Activated T-cell treated with anti-CD3 and anti-CD28 coated beads, Interleukin-2, amount 50 U/mL, for 4 hours (primary cell): ENCODE results near the gene KMT2C. TPM values are rescaled to one million over a fixed set of nuclear protein-coding genes. Genes with fewer than 3 reads are reported as not detected.
A peak's percentile ranks its signal among the peaks of the same experiment; 100 is the strongest.

Experiments
- ATAC-seq, 2 donors: fragments of 200-7000 bp; cut with Tn5 transposase; one replicate each; pipeline ENCODE4 v1.10.0; 2021
- DNase-seq: peaks from one replicate; pipeline ENCODE4 v3.0.0-alpha.2; 2020
- H3K27me3 Mint-ChIP-seq: one replicate; pipeline ENCODE4 v1.8.0; 2021; ENCODE audit warnings: low read depth, mixed read lengths
- H3K36me3 Mint-ChIP-seq: one replicate; pipeline ENCODE4 v1.8.0; 2022; ENCODE audit warnings: mixed read lengths; ENCODE audit not compliant: insufficient read depth
- H3K4me1 Mint-ChIP-seq: one replicate; pipeline ENCODE4 v1.8.0; 2021; ENCODE audit warnings: low read depth, mixed read lengths
- H3K4me3 Mint-ChIP-seq: one replicate; pipeline ENCODE4 v1.8.0; 2021; ENCODE audit warnings: mild to moderate bottlenecking, moderate library complexity, mixed read lengths
- H3K9me3 Mint-ChIP-seq: one replicate; pipeline ENCODE4 v1.8.0; 2021; ENCODE audit warnings: mixed read lengths
- total RNA-seq, 3 donors: library from RNA; stranded (reverse); gene quantifications; one replicate each; pipeline ENCODE4 v1.2.1, GENCODE V29; 2021

KMT2C gene
- total RNA-seq, 3 donors from 2014 or later = 41.6 to 48.5 (median 41.6) TPM

DNA sequence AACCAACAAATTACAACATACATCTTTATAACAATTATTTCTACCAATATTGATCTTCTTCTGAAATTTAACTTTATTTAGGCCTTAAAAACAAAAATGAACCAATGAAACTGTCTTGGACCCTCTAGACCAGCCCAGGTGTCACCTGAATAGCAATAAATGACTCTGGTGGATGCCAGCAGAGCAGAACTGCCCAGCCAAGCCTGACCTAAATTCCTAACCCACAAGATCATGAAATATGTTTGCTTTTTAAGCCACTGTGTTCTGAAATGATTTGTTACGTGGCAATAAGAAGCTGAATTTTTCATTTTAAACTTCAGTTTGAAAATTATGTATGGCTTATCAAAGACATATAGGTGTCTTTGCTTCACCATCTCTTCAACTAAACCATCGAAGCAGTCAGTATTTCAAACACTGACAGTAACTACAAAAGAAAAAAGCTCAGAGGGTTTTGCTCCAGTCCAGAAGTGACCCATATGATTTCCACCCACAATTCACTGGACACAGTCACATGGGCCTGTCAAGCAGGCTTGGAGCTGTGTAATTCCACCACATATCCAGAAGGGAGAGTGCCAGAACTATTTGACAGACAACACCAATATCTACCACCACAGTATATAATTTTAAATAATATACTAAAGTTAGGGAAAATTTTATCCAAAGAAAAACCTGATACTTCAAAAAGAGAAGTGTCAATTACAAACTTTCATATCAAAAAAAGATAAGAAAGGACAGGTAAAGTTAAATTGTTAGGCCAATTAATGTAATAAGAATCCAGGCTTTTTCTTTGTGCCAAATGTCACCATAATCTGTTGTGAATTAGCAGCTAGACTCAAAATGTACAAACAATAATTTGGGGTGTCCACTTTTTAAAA, 94.5 kb downstream of the KMT2C start:
- Mint-ChIP-seq H3K4me1 (peaks cover 54% of the 10 kb centered on the region), H3K36me3 (peaks cover under 1% of the 10 kb centered on the region), H3K4me3 (no peak overlapping the region), H3K27me3 (no peaks in the 10 kb centered on the region), H3K9me3 (no peaks in the 10 kb centered on the region)
- ATAC-seq (no peak), DNase-seq (no peak)

DNA sequence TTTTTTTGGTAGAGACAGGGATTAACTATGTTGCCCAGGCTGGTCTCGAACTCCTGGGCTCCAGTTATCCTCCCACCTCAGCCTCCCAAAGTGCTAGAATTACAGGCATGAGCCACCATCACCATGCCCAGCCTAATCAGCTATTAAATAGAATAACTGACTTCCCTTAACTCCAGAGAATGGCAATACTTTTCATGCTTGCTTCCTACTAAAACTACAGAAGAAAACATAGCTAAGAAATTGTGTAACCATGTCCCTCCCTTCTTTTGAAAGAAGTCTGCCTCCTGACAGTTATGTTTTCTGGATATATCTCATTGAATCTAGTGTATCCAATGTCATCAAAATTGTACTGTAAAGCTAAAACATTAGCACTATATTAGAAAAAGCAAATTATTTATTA, 95.6 kb downstream of the KMT2C start:
- DNase-seq (no peak), ATAC-seq (no peak)
- H3K4me1 Mint-ChIP-seq = peaks cover 65% of the 10 kb centered on the region
- H3K36me3 Mint-ChIP-seq = no peaks in the 10 kb centered on the region
- no peak overlapping the region for H3K4me3 Mint-ChIP-seq
- no peaks in the 10 kb centered on the region for H3K9me3 Mint-ChIP-seq
- no peaks in the 10 kb centered on the region for H3K27me3 Mint-ChIP-seq

- no peaks in the 10 kb centered on the region for H3K9me3 Mint-ChIP-seq
- no peaks in the 10 kb centered on the region for H3K36me3 Mint-ChIP-seq
- peaks cover 62% of the 10 kb centered on the region for H3K4me1 Mint-ChIP-seq
- no peak overlapping the region for H3K4me3 Mint-ChIP-seq
- no peak for ATAC-seq
- H3K27me3 Mint-ChIP-seq = no peaks in the 10 kb centered on the region
- no peak for DNase-seq
Observed at GRCh38 chr7:152338561-152338960, 97.2 kb downstream of the KMT2C start.

DNA sequence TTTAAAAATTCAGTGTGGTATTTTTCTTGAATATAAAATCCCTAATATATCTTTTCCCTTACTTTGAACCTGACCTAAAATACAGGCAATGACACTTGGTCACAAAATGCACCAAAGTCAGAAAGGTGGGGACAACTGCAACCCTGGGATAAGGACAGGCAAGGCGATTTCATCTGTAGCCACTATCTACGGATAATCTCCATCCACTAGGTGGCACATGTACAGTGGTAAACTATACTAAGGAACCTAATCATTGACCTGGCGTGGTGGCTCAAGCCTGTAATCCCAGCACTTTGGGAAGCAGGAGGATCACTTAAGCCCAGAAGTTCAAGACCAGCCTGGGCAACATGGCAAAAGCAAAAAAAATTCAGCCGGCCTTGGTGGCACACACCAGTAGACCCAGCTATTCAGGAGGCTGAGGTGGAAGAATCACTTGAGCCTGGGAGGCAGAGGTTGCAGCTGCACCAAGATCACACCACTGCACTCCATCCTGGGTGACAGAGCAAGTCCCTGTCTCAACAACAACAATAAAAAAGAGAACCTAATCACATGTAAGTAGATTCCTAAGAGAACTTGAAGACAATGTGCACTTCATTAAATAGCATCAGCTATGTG, 98.9 kb downstream of the KMT2C start:
- H3K9me3 Mint-ChIP-seq = no peaks in the 10 kb centered on the region
- DNase-seq = no peak
- peaks cover 58% of the 10 kb centered on the region for H3K4me1 Mint-ChIP-seq
- no peaks in the 10 kb centered on the region for H3K36me3 Mint-ChIP-seq
- peak; percentile 62 to 65 for ATAC-seq
- H3K4me3 Mint-ChIP-seq = peak overlapping the region; percentile 75
- no peaks in the 10 kb centered on the region for H3K27me3 Mint-ChIP-seq

DNA sequence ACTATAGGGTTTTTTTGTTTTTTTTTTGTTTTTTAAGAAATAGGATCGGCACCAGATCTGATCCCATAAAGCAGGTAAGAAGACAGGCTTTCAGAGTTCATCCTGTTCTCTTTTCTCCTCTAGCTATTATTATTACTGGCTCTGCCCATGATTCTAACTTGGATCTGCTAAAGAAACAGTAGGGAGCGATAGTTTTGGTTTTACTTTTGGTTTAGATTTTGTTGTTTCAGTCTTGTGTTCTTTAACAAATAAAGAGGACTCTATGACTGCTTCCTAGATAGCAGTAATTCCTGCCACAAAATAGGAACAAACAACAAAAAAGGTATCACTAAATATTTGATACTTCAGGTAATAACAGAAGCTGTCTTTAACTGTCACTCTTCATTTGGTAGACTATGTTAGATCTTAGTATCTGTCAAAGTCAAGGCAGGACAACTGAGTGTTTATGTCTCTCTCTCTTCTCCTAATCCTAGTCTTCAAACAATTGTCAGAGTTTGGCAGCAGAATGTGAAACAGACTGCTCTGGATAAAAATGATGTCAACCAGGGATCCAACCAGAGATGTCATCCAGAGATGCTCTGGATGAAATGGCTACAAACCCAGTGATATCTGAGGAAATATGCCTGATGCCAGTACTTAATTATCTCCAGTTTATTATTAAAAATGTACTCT, 99.8 kb downstream of the KMT2C start:
- H3K36me3 Mint-ChIP-seq = no peaks in the 10 kb centered on the region
- peak overlapping the region; percentile 75 for H3K4me3 Mint-ChIP-seq
- H3K9me3 Mint-ChIP-seq = no peaks in the 10 kb centered on the region
- DNase-seq (no peak), ATAC-seq (peak; percentile 56 to 66)
- H3K4me1 Mint-ChIP-seq = peaks cover 53% of the 10 kb centered on the region
- H3K27me3 Mint-ChIP-seq = no peaks in the 10 kb centered on the region

- H3K27me3 Mint-ChIP-seq = no peaks in the 10 kb centered on the region
- H3K4me3 Mint-ChIP-seq = no peak overlapping the region
- ATAC-seq (no peak), DNase-seq (no peak)
- H3K9me3 Mint-ChIP-seq = no peaks in the 10 kb centered on the region
- H3K4me1 Mint-ChIP-seq = peaks cover 50% of the 10 kb centered on the region
- H3K36me3 Mint-ChIP-seq = peaks cover 15% of the 10 kb centered on the region
Observed at GRCh38 chr7:152333134-152333533, 102.7 kb downstream of the KMT2C start.

GRCh38 chr7:152330827-152331226, 105.0 kb downstream of the KMT2C start:
- DNase-seq = no peak
- H3K9me3 Mint-ChIP-seq = no peaks in the 10 kb centered on the region
- peaks cover 31% of the 10 kb centered on the region for H3K4me1 Mint-ChIP-seq

DNA sequence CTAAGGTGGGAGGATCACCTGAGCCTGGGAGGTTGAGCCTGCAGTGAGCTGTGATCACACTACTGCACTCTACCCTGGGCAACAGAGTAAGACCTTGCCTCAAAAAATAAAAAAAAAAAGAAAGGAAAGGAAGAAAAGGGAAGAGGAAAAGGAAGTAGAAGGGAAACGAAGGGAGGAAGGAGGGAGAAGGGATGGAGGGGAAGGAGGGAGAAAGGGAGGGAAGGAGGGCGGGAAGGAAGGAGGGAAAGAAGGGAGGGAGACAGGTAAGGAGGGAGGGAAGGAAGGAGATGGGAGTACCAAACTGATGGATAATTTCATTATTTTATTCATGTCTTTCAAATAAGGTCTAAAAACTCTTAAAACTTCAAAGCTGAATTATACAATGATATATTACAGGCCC, 106.3 kb downstream of the KMT2C start:
- Mint-ChIP-seq H3K4me3 (no peak overlapping the region), H3K27me3 (no peaks in the 10 kb centered on the region), H3K9me3 (no peaks in the 10 kb centered on the region), H3K36me3 (peaks cover 19% of the 10 kb centered on the region), H3K4me1 (peaks cover 21% of the 10 kb centered on the region)
- ATAC-seq = no peak
- no peak for DNase-seq

More at GRCh38 chr7:152330827-152331226, 105.0 kb downstream of the KMT2C start:
- Mint-ChIP-seq H3K36me3 (peaks cover 18% of the 10 kb centered on the region), H3K27me3 (no peaks in the 10 kb centered on the region), H3K4me3 (no peak overlapping the region)
- no peak for ATAC-seq

DNA sequence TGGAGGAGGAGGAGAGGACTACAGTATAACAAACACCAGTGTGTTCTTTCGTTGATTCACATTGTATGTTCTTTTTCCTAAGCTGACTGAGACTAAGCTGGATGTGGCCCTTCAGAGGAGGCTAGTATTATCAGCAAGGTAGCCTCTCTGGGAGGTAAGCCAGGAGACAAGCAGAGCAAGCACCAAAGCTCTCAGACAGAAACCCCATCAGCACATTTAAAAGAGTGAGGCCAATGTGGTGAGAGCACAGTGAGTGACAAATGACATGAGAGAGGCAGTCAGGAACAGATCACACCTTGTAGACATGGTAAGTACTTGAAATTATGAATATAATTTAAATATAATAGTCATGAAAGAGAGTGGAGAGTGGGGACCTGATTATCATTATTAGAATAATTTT, 107.6 kb downstream of the KMT2C start:
- Mint-ChIP-seq H3K9me3 (no peaks in the 10 kb centered on the region), H3K36me3 (peaks cover 25% of the 10 kb centered on the region), H3K4me3 (no peak overlapping the region), H3K4me1 (peaks cover 18% of the 10 kb centered on the region), H3K27me3 (no peaks in the 10 kb centered on the region)
- ATAC-seq (no peak), DNase-seq (no peak)

DNA sequence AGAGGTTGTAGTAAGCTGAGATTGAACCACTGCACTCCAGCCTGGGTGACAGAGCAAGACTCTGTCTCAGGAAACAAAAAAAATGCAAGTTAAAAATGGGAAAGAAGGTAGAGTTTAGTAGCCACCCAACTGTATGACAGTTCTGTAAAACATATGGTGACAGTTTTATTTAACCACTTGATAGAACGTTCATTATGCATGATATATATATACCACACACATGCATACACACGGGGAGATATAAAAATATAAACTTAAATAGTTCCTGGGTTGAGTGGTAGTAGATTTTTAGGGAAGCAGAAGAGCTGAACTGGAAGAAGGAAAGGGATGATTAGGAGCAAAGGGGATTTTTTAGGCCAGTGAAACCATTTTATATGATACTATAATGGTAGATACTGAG, 120.0 kb downstream of the KMT2C start:
- no peak for DNase-seq
- H3K9me3 Mint-ChIP-seq = no peaks in the 10 kb centered on the region
- peaks cover 14% of the 10 kb centered on the region for H3K36me3 Mint-ChIP-seq
- H3K4me1 Mint-ChIP-seq = peaks cover 41% of the 10 kb centered on the region
- H3K27me3 Mint-ChIP-seq = no peaks in the 10 kb centered on the region
- no peak for ATAC-seq
- no peak overlapping the region for H3K4me3 Mint-ChIP-seq

DNA sequence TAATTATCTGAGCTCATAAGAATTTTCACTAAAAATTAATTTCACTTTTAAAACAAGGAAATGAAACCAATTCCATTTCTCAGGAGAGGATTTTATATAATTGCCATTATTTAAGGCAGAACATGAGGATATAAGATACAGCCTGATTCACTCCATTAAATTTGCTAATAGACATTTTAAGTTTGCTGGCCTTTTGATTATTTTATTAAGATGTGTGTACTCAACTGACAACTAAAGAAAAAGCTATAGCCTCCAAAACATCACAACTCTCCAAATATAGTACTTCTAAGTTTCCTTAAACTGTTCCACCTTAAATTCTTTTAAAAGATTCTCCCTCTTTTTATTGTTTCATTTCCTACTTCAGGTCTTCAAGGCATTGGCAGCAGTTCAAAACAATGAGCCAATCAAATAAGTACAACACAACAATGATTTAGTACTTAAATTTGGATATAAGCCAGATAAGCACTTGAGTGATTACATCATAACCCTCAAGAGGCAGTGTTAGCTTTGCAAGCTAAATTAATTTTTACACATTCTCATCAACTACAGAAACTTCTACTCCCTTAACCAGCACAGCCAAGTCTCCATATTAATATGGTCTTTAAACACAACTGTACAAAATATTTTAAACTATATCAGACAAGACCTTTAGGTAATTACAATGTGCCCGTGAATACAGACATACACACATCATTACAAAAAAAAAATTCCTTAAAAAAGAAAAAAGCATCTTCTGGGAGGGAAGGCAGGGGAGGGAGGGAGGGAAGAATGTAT, 121.8 kb downstream of the KMT2C start:
- ATAC-seq = peak in 1 of 2 donors; percentile 35
- H3K27me3 Mint-ChIP-seq = no peaks in the 10 kb centered on the region
- H3K4me3 Mint-ChIP-seq = no peak overlapping the region

DNA sequence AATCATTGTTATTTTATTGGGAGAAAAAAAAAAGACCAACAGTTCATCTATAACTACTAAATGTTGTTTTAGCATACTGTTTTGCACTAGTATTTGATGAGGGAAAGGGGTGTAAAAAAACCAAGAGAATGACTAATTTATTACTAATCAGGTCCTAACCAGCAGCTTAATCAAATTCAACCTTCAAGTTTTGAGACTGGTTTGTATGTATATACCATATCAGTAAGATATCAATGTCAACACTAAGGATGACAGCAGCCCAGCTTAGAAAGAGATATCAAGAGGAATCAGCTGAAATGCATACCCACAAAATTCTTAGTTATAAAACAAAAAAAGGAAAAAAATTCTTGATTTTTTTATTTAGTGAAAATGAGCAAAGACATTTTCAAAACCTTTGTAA, 122.6 kb downstream of the KMT2C start:
- H3K4me1 Mint-ChIP-seq = peaks cover 37% of the 10 kb centered on the region

More for the DNA sequence above, 121.8 kb downstream of the KMT2C start:
- Mint-ChIP-seq H3K9me3 (no peaks in the 10 kb centered on the region), H3K36me3 (peaks cover 7% of the 10 kb centered on the region), H3K4me1 (peaks cover 37% of the 10 kb centered on the region)
- DNase-seq = no peak

GRCh38 chr7:152312316-152312715, 123.5 kb downstream of the KMT2C start:
- H3K27me3 Mint-ChIP-seq = no peaks in the 10 kb centered on the region
- H3K36me3 Mint-ChIP-seq = peaks cover 13% of the 10 kb centered on the region
- no peak for ATAC-seq
- H3K4me1 Mint-ChIP-seq = peaks cover 30% of the 10 kb centered on the region
- no peak for DNase-seq
- no peak overlapping the region for H3K4me3 Mint-ChIP-seq
- no peaks in the 10 kb centered on the region for H3K9me3 Mint-ChIP-seq

More for the DNA sequence above, 122.6 kb downstream of the KMT2C start:
- DNase-seq = no peak
- Mint-ChIP-seq H3K27me3 (no peaks in the 10 kb centered on the region), H3K4me3 (no peak overlapping the region), H3K9me3 (no peaks in the 10 kb centered on the region), H3K36me3 (peaks cover 7% of the 10 kb centered on the region)
- no peak for ATAC-seq

- H3K4me3 Mint-ChIP-seq = no peak overlapping the region
- no peaks in the 10 kb centered on the region for H3K9me3 Mint-ChIP-seq
- H3K36me3 Mint-ChIP-seq = peaks cover 31% of the 10 kb centered on the region
- ATAC-seq (no peak), DNase-seq (no peak)
- H3K27me3 Mint-ChIP-seq = no peaks in the 10 kb centered on the region
- H3K4me1 Mint-ChIP-seq = peaks cover 2% of the 10 kb centered on the region
Observed at GRCh38 chr7:152307902-152308301, 127.9 kb downstream of the KMT2C start.
